ENCODE data around the gene MAD1L1. TPM values are rescaled to one million over a fixed set of nuclear protein-coding genes. Genes with fewer than 3 reads are reported as not detected.

The MAD1L1 gene
- total RNA-seq, 2 donors from 2014 or later: 39.5 to 79.4 TPM

GRCh38 chr7:2079332-2080059 lies 153.2 kb downstream of the MAD1L1 start:
- H3K36me3 Mint-ChIP-seq: no peaks in the 10 kb centered on the region
- no peaks in the 10 kb centered on the region for H3K9me3 Mint-ChIP-seq
- DNase-seq (ENCODE audit: low spot score): no peak
- no peak overlapping the region for H3K27ac Mint-ChIP-seq
- peaks cover 8 to 20% of the 10 kb centered on the region in 2 donors for H3K4me1 Mint-ChIP-seq (ENCODE audit: low read depth in 2 of 2)
- no peak for ATAC-seq
- H3K27me3 Mint-ChIP-seq: peaks cover 0 to 3% of the 10 kb centered on the region in 2 donors
- no peak overlapping the region for H3K4me3 Mint-ChIP-seq

DNA sequence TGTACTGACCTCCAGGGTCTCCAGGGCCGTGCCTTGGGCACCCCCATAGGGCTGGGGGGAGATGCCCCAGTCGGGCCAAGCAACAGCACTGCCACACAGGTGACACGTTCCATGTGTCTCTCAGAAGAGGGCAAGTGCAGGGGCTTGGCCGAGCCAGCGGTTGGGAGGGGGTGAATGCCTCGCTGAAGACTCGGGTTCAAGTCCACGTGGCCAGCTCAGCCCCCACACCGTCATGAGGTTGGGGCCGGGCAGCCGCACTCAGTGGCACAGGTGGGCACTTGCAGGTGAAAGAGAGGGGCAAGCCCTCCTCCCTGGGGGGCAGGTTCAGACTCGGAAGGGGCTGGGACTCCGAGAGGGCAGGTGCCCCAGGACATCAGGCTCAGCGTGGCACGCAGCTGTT lies 153.8 kb downstream of the MAD1L1 start:
- DNase-seq (ENCODE audit: low spot score) (no peak), ATAC-seq (no peak)
- H3K27ac Mint-ChIP-seq: no peak overlapping the region
- no peaks in the 10 kb centered on the region for H3K36me3 Mint-ChIP-seq
- H3K9me3 Mint-ChIP-seq: no peaks in the 10 kb centered on the region
- peaks cover 2 to 18% of the 10 kb centered on the region in 2 donors for H3K4me1 Mint-ChIP-seq (ENCODE audit: low read depth in 2 of 2)
- peaks cover 0 to 5% of the 10 kb centered on the region in 2 donors for H3K27me3 Mint-ChIP-seq
- H3K4me3 Mint-ChIP-seq: no peak overlapping the region

DNA sequence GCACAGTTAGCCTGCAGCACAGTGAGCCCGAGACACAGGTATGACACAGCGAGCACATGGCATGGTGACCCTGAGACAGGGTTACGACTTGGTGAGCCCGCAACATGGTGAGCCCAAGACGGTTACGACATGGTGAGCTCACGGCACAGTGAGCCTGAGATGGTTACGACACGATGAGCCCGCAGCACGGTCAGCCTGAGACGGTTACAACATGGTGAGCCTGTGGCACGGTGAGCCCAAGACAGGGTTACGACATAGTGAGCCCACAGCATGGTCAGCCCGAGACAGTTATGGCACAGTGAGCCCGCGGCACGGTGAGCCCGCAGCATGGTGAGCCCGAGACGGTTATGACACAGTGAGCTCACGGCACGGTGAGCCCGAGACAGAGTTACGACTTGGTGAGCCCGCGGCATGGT lies 156.1 kb downstream of the MAD1L1 start:
- H3K9me3 Mint-ChIP-seq: no peaks in the 10 kb centered on the region
- DNase-seq (ENCODE audit: low spot score) (no peak), ATAC-seq (no peak)
- H3K4me1 Mint-ChIP-seq (ENCODE audit: low read depth in 2 of 2): peaks cover 0 to 12% of the 10 kb centered on the region in 2 donors
- no peak overlapping the region for H3K27ac Mint-ChIP-seq
- H3K27me3 Mint-ChIP-seq: peaks cover 0 to 2% of the 10 kb centered on the region in 2 donors
- H3K36me3 Mint-ChIP-seq: no peaks in the 10 kb centered on the region
- no peak overlapping the region for H3K4me3 Mint-ChIP-seq

- H3K4me3 Mint-ChIP-seq: no peak overlapping the region
- H3K27me3 Mint-ChIP-seq: peaks cover 0 to 2% of the 10 kb centered on the region in 2 donors
- no peaks in the 10 kb centered on the region for H3K36me3 Mint-ChIP-seq
- no peak for DNase-seq (ENCODE audit: low spot score)
- H3K27ac Mint-ChIP-seq: no peak overlapping the region
- ATAC-seq: no peak
- H3K4me1 Mint-ChIP-seq (ENCODE audit: low read depth in 2 of 2): peaks cover 0 to 12% of the 10 kb centered on the region in 2 donors
- no peaks in the 10 kb centered on the region for H3K9me3 Mint-ChIP-seq
Measured at GRCh38 chr7:2075811-2076210, 156.9 kb downstream of the MAD1L1 start.

- ATAC-seq (no peak), DNase-seq (ENCODE audit: low spot score) (no peak)
- H3K9me3 Mint-ChIP-seq: no peaks in the 10 kb centered on the region
- H3K27ac Mint-ChIP-seq: no peak overlapping the region
- H3K4me1 Mint-ChIP-seq (ENCODE audit: low read depth in 2 of 2): peaks cover 0 to 12% of the 10 kb centered on the region in 2 donors
- H3K4me3 Mint-ChIP-seq: no peak overlapping the region
- no peaks in the 10 kb centered on the region for H3K36me3 Mint-ChIP-seq
- H3K27me3 Mint-ChIP-seq: peaks cover 0 to 4% of the 10 kb centered on the region in 2 donors
Measured at GRCh38 chr7:2074691-2075090, 158.1 kb downstream of the MAD1L1 start.

DNA sequence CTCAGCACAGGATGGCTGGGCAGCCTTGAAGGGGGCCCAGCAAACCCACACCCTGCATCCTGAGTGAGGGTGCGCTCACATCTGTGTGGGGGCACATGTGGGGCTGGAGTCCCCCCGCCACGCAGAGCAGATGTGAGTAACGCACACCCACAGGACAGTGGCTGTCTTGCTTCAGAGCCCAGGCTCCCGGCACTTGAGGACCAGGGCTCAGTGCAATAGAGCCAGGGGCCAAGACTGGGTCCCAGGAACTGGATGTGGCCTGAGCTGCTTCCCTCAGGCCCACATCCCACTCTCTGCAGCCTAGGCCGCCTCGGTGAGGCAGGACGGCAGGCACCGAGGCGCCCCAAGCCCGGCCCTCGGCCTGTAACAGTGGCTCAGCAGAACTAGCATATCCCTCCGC lies 159.9 kb downstream of the MAD1L1 start:
- no peak for ATAC-seq
- Mint-ChIP-seq H3K9me3 (no peaks in the 10 kb centered on the region), H3K36me3 (no peaks in the 10 kb centered on the region), H3K27me3 (peaks cover 0 to 4% of the 10 kb centered on the region in 2 donors), H3K4me3 (no peak overlapping the region), H3K4me1 (ENCODE audit: low read depth in 2 of 2) (peaks cover 0 to 10% of the 10 kb centered on the region in 2 donors), H3K27ac (no peak overlapping the region)
- no peak for DNase-seq (ENCODE audit: low spot score)

DNA sequence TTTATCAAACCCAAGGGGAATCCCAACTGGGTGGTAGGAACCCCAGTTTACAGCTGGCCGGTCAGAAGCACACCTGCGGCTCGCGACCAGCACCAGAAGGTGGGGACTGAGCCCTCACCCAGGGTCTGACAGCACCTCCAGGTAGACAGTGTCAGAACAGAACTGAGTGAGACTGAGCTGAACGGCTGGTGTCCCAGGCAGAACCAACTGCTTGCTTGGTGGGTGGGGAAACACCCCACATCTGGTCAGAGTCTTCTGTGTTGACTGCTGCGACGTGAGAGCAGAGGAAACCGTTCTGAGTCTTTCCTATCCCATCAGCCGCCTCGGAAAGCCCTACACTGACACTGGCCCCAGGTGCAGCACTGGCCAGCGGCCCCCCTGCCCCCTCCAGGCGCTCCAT lies 160.7 kb downstream of the MAD1L1 start:
- H3K9me3 Mint-ChIP-seq: no peaks in the 10 kb centered on the region
- H3K27me3 Mint-ChIP-seq: peaks cover 0 to 4% of the 10 kb centered on the region in 2 donors
- no peak overlapping the region for H3K4me3 Mint-ChIP-seq
- H3K4me1 Mint-ChIP-seq (ENCODE audit: low read depth in 2 of 2): peaks cover 0 to 12% of the 10 kb centered on the region in 2 donors
- ATAC-seq: no peak
- H3K27ac Mint-ChIP-seq: no peak overlapping the region
- DNase-seq (ENCODE audit: low spot score): no peak
- no peaks in the 10 kb centered on the region for H3K36me3 Mint-ChIP-seq

DNA sequence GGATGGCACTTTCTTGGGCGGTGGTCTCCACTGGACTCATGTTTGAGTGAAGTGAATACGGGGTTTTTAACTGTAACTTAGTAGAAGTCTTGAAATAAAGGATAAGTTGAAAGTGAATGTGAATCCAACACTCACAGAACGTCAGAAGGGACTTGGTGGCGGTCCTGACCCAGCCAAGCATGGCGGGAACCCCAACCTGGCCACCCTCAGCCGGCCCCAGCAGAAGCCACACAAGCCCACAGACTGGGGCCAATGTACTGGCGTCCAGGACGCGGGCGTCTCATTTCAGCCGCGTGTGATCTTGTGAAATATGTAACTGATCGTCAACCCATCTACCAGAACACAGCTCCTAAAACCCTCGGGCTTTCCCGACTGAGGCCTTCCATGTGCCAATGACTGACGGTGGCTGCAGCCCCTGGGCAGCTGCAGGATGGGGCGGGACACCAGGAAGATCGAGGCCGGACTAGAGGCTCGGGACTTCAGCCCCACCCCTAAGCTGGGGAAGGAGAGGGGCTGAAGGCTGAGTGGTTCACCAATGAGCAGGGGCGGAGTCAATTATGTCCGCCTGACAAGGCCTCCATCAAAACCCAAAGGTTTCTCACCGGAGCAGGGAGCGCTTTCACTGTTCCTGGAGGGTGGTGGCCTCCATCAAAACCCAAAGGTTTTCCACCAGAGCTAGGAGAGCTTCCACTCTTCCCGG lies 161.5 kb downstream of the MAD1L1 start:
- no peak for ATAC-seq
- no peak overlapping the region for H3K27ac Mint-ChIP-seq
- H3K36me3 Mint-ChIP-seq: no peaks in the 10 kb centered on the region
- no peak overlapping the region for H3K4me3 Mint-ChIP-seq
- peaks cover 0 to 4% of the 10 kb centered on the region in 2 donors for H3K27me3 Mint-ChIP-seq
- no peak for DNase-seq (ENCODE audit: low spot score)
- peaks cover 0 to 12% of the 10 kb centered on the region in 2 donors for H3K4me1 Mint-ChIP-seq (ENCODE audit: low read depth in 2 of 2)
- H3K9me3 Mint-ChIP-seq: no peaks in the 10 kb centered on the region

GRCh38 chr7:2070151-2070763 lies 162.5 kb downstream of the MAD1L1 start:
- no peaks in the 10 kb centered on the region for H3K9me3 Mint-ChIP-seq
- no peak overlapping the region for H3K4me3 Mint-ChIP-seq
- peaks cover 0 to 12% of the 10 kb centered on the region in 2 donors for H3K4me1 Mint-ChIP-seq (ENCODE audit: low read depth in 2 of 2)
- no peaks in the 10 kb centered on the region for H3K36me3 Mint-ChIP-seq
- no peak for DNase-seq (ENCODE audit: low spot score)
- ATAC-seq: no peak
- H3K27me3 Mint-ChIP-seq: peaks cover 0 to 4% of the 10 kb centered on the region in 2 donors
- H3K27ac Mint-ChIP-seq: no peak overlapping the region

- no peaks in the 10 kb centered on the region for H3K9me3 Mint-ChIP-seq
- no peak for ATAC-seq
- DNase-seq (ENCODE audit: low spot score): no peak
- no peaks in the 10 kb centered on the region for H3K36me3 Mint-ChIP-seq
- no peak overlapping the region for H3K27ac Mint-ChIP-seq
- H3K4me3 Mint-ChIP-seq: no peak overlapping the region
- peaks cover 0 to 4% of the 10 kb centered on the region in 2 donors for H3K27me3 Mint-ChIP-seq
- H3K4me1 Mint-ChIP-seq (ENCODE audit: low read depth in 2 of 2): peaks cover 0 to 11% of the 10 kb centered on the region in 2 donors
Measured at GRCh38 chr7:2069472-2069860, 163.3 kb downstream of the MAD1L1 start.

DNA sequence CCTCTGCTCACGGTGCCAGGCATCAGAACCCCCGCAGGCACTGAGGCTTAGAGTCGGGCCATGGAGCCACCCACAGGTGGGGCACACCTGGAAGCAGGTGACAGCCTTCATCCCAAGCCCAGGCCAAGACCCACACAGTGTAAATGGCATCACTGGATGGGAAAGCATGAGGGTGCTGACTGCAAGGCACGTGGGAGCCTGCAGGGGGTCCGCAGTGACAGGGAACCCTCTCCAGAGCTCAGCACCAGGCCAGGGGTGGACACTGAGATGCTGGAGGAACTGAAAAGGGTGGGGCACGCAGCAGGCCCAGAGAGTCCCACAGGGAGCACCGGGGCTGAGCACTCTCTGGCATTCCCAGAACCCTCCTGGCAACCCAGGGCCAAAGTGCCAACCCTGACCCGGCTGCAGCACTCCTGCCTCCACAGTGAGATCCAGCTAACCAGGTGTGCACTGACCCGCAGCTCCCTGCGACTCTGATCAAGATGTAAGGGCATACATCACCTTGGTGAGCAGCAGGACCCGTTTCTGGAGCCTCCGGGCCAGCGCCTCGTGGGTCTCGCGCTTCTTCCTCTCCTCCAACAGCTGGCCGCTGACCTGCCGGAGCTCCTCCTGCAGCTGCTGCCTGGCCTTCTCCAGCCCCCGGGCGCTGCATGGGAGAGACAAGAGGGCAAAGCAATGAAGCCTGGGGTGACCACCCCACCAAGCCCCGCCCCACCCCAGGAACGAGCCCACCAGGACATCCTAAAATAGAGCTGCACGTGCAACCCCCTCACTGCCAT lies 163.9 kb downstream of the MAD1L1 start:
- Mint-ChIP-seq H3K27me3 (peaks cover 0 to 2% of the 10 kb centered on the region in 2 donors), H3K9me3 (no peaks in the 10 kb centered on the region), H3K4me3 (no peak overlapping the region), H3K4me1 (ENCODE audit: low read depth in 2 of 2) (peaks cover 0 to 10% of the 10 kb centered on the region in 2 donors), H3K27ac (no peak overlapping the region), H3K36me3 (no peaks in the 10 kb centered on the region)
- DNase-seq (ENCODE audit: low spot score): no peak
- no peak for ATAC-seq

- H3K27me3 Mint-ChIP-seq: peaks cover 0 to 2% of the 10 kb centered on the region in 2 donors
Measured at GRCh38 chr7:2066251-2066919, 166.4 kb downstream of the MAD1L1 start.

GRCh38 chr7:2065528-2065927 lies 167.2 kb downstream of the MAD1L1 start:
- no peak for ATAC-seq
- no peak for DNase-seq (ENCODE audit: low spot score)
- no peak overlapping the region for H3K27ac Mint-ChIP-seq
- H3K27me3 Mint-ChIP-seq: peaks cover 0 to 2% of the 10 kb centered on the region in 2 donors
- no peaks in the 10 kb centered on the region for H3K9me3 Mint-ChIP-seq
- peaks cover 0 to 8% of the 10 kb centered on the region in 2 donors for H3K4me1 Mint-ChIP-seq (ENCODE audit: low read depth in 2 of 2)
- no peak overlapping the region for H3K4me3 Mint-ChIP-seq
- H3K36me3 Mint-ChIP-seq: no peaks in the 10 kb centered on the region

More at GRCh38 chr7:2066251-2066919, 166.4 kb downstream of the MAD1L1 start:
- Mint-ChIP-seq H3K4me1 (ENCODE audit: low read depth in 2 of 2) (peaks cover 0 to 8% of the 10 kb centered on the region in 2 donors), H3K4me3 (no peak overlapping the region), H3K36me3 (no peaks in the 10 kb centered on the region), H3K27ac (no peak overlapping the region), H3K9me3 (no peaks in the 10 kb centered on the region)
- no peak for ATAC-seq
- no peak for DNase-seq (ENCODE audit: low spot score)
